Myocyte (in vitro differentiated cells): ENCODE data around the gene ADIPOR2. TPM values are rescaled to one million over a fixed set of nuclear protein-coding genes. Genes with fewer than 3 reads are reported as not detected.
"Not testable (repeated sequence)": the region's sequence is repeated elsewhere in the genome, so short reads cannot be mapped to it uniquely, and the experiment has no call there.

Experiments used
- DNase-seq: peaks from one replicate; pipeline ENCODE4 v3.0.0-alpha.2; 2012; ENCODE audit warnings: low read depth
- total RNA-seq: library from RNA; depleted of rRNA; stranded (reverse); fragments of >200 nt; gene quantifications from 2 replicates; pipeline ENCODE4 v1.2.3, GENCODE V29; 2014

The ADIPOR2 gene
- total RNA-seq, 1 donor from 2014 or later, result 22.8 TPM

DNA sequence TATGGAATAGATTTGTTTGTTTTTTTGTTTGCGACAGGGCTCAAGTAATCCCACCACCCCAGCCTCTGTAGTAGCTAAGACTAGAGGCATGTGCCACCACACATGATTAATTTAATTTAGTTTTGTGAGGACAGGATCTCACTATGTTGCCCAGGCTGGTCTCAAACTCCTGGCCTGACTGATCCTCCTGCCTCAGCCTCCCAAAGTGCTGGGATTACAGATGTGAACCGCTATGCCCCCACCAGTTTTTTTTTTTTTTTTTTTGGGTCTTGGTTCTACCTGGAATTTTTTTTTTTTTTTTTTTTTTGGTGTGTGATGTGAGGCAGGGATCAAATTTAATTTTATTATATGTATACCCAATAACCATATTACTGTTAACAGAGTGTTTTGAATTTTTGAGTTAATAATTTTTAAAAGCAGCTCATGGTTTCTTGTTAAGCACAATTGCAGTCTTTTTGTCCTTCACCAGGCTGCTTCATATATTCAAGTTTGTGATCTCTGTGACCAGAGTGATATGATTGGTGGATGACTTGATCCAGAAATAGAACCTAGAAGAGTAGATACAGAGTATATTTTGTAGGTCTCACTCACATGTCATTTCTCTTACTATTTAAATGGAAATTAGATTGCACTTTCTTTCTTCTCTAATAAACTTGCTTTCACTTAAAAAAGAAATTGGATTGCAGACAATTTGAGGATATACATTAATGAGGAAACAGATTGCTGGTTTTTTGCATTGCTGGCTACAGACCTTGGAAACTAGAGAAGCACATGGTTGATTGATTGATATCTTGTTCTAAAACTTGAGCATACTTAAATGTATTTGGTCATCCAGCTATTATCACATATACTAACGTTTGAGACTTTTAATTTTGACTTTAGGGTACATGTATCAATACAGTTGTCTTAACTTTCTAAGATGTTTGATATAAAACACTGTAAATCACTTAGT lies 13.2 kb downstream of the ADIPOR2 start:
- no peak for DNase-seq

DNA sequence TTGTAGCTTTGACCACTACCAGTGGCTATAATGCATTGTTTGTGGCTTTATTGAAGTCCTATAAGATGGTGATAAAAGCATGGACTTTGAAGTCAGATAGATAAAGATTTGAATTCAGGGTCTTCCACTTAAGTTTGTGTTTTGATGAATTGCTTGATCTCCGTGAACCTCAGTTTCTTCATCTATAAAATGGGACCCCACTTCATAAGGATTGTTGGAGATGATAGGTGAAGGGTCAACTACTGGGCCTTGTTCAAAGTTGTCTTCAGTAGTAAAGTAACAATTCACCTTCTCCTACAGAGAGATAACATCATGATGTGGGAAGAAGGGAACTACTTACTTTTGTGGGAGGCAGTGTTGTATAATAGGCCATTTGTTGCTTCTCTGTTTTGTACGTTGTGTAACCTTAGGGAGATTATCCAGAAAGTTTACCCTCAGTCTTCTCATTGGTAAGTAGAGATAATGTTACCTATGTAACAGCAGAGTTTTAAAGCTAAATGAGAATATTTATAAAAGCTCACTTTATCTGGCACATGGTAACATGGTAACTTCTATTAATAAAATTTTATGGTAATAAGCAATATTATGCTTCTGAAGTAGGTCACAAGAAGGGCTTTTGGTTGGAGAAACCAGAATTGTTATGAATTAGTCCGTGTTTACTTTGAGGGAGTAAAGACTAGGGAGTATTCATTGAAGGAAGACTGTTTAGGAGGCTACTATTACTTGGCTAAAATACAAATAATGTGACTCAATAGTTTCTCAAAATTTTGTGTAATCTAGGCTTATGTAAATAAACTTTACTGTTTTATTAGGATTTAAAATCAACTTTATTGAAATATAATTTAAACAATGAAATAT lies 15.1 kb downstream of the ADIPOR2 start:
- no peak for DNase-seq

DNA sequence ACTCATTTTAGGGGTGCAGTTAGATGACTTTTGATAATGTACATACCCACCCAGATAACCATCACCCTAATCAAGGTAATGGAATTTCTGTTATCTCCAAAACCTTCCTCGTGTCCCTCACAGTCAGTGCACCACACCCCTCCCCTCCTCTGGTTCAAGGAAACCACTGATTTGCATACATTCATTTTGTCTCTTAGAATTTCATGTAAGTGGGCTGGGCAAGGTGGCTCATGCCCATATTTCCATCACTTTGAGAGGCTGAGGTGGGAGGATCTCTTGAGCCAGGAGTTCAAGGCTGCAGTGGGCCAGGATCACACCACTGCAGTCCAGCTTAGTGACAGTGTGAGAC lies 15.7 kb downstream of the ADIPOR2 start:
- no peak for DNase-seq

DNA sequence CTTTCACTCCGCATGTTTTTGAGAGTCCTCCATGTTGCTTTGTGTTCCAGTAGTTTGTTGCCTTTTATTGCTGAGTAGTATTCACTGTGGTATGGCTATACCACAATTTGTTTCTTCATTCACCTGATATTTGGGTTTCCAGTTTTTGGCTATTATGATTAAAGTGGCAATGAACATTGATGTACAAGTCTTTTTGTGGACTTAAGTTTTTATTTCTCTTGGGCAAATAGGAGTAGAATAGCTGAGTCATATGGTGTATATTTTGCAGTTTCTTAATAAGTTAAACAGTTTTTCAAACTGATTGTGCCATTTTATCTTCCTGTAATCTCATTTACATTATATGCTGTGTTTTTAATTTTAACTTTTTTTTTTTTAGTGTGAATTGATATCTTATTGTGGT lies 16.2 kb downstream of the ADIPOR2 start:
- no peak for DNase-seq

DNA sequence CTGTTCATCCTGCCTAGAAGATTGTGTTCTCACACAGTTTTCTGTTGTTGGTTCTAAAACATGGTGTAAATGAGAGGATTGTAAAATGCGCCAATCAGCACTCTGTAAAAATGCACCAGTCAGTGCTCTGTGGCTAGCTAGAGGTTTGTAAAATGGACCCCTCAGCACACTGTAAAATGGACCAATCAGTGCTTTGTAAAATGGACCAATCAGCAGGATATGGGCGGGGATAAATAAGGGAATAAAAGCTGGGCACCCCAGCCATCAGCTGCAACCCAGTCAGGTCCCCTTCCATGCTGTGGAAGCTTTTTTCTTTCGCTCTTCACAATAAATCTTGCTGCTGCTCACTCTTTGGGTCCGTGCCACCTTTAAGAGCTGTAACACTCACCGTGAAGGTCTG lies 19.1 kb downstream of the ADIPOR2 start:
- DNase-seq, result not testable (repeated sequence)

DNA sequence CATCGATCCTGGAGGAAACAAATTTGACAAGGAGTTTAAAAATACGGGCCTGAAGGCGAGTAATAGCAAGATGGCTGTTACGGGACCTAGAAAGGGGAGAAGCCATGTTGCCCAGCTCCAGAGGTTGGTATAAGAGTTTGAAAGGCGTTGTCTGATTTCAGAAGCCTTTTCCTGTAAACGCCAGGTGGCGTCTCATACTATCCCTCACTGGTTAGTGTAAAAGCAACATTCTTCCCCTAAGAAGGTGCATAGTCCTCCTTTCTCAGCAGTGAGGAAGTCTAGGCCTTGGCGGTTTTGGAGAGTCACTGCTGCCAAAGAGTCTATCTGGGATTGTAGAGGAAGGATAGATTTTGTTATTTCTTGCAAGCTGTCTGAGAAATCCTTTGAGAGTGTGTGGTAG lies 20.0 kb downstream of the ADIPOR2 start:
- DNase-seq, result not testable (repeated sequence)

DNA sequence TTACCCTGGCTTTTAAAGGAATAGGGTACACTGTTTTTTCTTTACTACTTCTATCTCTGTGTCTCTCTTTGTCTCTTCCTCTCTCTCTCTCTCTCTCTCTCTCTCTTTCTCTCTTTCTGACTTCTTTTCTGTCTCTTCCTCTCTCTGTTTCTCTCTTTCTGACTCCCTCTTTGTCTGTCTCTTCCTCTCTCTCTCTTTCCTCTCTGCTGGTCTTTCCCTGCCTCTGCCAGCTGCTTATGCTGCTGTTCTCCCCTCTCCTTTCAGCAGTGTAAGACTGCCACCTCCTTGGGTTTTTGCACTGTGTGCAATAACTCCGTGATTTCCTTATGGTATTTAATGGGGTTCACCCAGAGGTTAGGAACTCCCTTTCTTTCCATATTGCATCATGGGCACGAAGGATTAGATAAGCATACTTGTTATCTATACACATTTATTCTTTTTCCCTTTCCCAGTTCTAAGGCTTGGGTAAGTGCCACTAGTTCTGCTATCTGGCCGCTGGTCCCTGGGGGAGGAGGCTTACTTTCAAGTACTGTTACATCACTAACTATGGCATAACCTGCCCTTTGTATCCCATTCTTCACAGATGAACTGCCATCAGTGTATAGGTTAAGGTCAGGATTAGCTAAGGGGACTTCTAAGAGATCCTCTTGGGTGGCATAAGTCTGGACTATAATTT lies 20.8 kb downstream of the ADIPOR2 start:
- not testable (repeated sequence) for DNase-seq

DNA sequence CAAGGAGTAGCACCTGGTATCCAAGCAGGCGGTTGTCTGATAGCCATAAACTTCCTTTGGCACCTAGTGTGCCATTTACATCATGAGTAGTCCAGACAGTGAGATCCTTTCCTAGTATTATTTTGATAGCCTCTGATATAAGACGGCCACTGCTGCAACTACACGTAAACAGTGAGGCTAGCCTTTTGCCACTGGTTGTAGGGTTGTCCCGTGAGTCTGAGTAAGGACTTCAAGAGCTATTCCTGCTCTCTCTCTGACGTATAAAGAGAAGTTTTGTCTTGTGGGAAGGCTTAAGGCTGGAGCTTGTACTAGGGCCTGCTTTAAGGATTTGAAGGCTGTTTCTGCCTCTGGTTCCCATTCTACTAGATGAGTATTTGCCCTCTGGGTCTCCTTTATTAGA lies 21.4 kb downstream of the ADIPOR2 start:
- DNase-seq, result not testable (repeated sequence)

DNA sequence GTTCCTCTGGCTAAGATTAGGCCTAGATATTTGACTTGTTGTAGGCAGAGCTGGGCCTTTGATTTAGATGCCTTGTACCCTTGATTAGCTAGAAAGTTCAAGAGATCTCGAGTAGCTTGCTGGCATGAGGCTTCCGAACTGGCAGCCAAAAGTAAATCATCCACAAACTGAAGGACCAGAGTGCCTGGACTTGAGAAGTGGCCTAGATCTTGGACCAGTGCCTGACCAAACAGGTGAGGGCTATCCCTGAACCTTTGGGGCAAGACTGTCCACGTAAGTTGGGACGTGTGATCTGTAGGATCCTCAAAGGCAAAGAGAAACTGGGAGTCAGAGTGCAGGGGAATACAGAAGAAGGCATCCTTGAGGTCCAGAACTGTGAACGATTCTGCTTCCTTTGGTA lies 22.0 kb downstream of the ADIPOR2 start:
- DNase-seq, result not testable (repeated sequence)

DNA sequence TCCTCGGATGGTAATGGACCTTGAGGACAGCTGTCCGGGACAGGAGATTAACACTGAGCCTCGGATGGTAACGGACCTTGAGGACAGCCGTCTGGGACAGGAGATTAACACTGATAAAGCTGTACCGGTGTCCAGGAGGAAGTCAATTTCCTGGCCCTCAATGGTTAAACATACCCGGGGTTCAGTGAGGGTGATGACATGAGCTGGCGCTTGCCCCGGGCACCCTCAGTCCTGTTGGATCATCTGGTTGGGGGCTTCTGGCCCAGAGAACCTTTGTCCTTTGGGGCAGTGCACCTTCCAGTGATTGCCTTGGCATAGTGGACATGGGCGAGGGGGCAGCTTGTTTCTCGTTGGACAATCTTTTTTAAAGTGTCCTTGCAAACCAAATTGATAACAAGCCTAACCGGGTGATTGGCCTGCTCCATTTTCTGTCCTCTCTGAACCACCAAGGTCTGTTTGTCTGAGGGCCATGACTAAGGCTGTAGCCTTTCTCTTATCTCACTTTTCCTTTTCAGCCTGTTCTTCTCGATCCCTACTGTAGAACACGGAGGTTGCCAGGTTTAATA lies 23.0 kb downstream of the ADIPOR2 start:
- DNase-seq, result not testable (repeated sequence)

DNA sequence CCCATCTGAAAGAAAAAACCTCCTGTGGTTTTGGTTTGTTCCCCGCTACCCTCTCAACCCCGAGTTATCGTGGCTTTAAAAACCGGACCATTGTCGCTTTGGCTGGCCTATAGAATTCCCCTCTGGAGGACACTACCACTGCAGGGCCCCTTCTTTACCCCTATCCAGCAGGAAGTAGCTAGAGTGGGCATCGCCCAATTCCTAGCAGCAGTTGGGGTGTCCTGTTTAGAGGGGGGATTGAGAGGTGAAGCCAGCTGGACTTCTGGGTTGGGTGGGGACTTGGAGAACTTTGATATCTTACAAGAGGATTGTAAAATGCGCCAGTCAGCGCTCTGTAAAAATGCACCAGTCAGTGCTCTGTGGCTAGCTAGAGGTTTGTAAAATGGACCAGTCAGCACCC lies 24.6 kb downstream of the ADIPOR2 start:
- not testable (repeated sequence) for DNase-seq

DNA sequence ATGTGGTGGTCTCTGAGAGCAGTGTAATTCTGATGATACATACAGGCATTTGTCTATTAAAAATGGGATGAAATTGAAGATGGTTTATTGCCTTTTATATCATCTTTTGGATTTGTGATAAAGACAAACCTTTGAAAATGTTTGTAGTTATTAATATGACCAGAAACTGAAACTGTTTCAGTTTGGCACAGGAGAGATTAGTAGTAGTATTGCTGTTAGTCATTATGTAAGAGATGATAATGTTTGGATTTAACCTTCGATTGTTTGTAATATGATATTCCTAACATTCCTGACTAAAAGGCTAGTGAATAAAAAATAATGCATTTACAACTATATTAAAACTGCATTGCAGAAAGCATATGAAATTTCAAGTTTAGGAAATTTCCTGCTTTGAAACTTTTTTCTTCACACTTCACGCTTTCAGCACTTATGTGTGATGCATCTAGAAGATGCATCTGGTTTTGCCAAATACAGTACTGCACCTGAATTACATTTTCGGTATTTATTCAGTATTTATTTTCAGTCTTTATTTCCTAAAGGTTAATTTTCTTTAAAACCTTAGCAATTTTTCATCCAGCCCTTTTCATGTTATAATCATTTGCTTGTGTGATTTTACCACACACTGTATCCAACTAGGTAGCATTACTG lies 25.5 kb downstream of the ADIPOR2 start:
- DNase-seq, result no peak

DNA sequence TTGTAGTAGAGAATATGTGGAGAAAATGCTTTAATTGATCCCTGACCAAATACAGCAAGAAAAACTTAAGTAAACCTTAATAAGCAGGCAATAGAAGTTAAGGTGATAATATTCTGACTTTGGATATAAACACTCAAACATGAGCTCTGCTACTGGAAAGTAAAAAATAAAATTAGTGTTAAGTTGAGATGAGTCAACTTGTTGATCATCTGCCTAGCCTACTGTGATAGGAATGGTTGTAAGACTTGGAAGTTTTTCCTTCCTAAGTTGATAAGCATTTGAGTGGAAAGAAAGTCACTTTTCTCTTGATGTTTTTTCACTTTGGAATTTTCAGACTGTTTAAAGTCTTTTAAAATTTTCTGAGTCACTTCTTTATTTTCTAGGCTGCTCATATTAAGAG lies 26.0 kb downstream of the ADIPOR2 start:
- DNase-seq, result no peak

DNA sequence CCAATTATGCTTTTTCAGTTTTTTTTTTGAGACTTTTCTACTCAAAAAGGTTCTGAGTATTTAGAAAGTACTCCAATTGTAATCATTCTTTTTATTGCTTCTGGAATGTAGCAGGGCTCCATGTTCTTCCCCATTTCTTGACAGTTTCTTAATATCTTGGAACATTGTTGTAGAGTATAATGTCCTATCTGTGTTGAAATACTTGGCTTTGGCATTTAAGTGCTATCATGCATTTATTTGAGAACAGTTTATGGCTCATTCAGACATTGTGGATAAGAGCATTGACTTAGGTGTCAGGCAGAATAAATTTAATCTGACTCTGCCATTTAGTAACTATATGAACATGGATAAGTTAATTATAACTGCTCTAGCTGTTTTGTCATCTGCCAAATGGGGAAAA lies 28.3 kb downstream of the ADIPOR2 start:
- no peak for DNase-seq

DNA sequence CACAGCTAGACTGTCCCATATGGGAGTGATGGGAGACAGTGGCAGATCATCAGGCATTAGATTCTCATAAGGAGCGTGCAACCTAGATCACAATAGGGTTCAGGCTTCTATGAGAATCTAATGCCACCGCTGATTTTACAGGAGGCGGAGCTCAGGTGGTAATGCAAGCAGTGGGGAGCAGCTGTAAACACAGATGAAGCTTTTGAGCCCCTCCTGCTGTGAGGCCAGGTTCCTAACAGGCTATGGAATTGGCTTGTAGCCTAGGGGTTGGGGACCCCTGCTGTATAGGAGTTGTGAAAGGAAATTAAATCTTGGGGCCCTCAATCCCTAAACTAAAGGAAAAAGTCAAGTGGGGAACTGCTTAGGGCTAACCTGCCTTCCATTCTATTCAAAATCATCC lies 29.6 kb downstream of the ADIPOR2 start:
- DNase-seq, result no peak

DNA sequence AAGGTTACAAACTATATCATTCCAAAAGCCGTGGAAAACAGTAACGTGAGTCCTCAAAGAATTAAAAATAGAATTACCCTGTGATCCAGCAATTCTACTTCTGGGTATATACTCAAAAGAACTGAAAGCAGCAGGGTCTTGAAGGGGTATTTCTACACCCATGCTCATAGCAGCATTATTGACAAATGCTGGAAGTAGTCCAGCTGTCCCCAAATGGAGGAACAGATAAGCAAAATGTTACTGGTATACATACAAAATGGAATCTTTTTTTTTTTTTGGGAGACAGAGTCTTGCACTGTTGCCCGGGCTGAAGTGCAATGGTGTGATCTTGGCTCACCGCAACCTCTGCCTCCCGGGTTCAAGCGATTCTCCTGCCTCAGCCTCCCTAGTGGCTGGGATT lies 32.9 kb downstream of the ADIPOR2 start:
- DNase-seq, result no peak

DNA sequence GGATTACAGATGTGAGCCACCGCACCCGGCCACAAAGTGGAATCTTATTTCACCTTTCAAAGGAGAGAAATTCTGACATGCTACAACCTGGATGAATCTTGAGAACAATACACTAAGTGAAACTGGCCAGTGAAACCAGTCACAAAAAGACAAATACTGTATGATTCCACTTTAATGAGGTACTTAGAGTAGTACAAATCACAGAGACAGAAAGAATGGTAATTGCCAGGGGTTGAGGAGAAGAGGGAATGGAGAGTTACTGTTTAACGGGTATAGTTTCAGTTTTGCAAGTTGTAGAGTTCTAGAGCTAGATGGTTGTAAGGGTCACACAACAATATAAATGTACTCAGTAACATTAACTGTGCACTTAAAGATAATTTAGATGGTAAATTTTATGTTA lies 33.4 kb downstream of the ADIPOR2 start:
- no peak for DNase-seq

DNA sequence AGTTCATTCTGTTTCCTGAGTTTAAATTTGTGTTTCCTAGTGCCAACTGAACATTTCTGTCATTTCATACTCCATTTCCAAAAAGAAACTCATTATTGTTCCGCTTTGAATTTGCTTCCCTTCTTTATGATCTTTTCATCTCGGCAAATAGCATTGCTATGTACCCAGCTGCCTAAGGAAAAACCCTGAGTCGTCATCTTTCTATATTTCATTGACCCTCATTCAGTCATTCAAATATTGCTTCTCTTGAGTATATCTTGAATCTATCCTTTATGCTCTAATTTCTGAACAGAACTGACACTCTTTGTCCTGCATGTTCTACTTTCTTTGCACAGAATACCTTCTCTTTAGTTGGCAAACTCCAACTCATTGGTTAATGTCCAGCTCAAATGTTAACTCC lies 35.9 kb downstream of the ADIPOR2 start:
- no peak for DNase-seq

DNA sequence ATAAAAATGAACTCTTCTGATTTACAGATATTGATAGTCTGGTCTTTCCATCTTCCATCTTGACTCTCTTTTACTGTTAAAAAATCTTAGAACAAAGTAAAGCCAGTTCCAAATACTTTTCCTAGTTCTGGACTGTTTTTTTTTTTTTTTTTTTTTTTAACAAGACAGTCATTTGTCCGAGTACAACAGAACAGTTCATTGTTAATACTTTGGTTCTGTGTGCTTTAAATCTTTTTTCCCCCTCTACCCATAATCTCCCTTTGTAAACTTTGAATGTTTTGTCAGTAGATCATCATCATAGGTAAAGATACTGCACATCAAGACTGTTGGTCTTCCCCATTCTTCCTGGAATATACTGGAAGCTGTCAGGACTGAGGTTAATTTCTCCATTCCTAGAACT lies 38.0 kb downstream of the ADIPOR2 start:
- DNase-seq, result no peak

DNA sequence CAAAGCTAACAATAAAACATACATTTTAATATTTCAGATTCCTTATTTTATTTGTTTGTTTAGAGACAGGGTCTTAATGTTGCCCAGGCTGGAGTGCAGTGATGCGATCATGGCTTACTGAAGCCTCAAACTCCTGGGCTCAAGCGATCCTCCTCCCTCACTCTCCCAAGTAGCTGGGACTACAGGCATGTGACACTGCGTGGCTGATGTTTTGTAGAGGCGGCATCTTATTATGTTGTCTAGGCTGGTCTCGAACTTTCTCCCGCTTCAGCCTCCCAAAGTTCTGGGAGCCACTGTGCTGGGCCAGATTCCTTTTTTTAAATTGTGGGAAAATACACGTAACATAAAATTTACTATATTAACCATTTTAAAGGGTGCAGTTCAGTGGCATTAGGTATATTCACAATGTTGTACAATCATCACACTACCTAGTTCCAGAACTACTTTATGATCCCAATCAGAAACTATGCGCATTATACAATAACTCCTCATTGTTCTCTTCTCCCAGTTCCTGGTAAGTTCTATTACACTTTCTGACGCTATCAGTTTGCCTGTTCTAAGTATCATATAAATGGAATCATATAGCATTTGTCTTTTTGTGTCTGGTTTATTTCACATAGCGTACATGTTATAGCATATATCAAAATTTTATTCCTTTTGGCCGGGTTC lies 40.3 kb downstream of the ADIPOR2 start:
- no peak for DNase-seq
